Upper lobe of left lung (tissue), 4 donors: ENCODE results near the gene RRP7A.
"Not testable (repeated sequence)": the region's sequence is repeated elsewhere in the genome, so short reads cannot be mapped to it uniquely, and the experiment has no call there.

ENCODE experiments used
- POLR2A ChIP-seq, 4 donors: fragments of 450-650 bp; IDR thresholded peaks; one replicate each; pipeline ENCODE4 v1.5.1; 2016 to 2017; ENCODE audit warnings: antibody characterized with exemption in 4 of 4, mild to moderate bottlenecking in 2 of 4
- POLR2AphosphoS5 ChIP-seq, 2 donors: sonication (generic); formaldehyde crosslinking; IDR thresholded peaks; one replicate each; pipeline ENCODE4 v1.5.1; 2017; ENCODE audit warnings: antibody characterized with exemption in 2 of 2
- TF ChIP-seq, protein P1 (sequence below), 6 experiments: fragments of 450-650 bp in 4 of 6; fragments of 200-600 bp in 2 of 6; sonication (generic) in 2 of 6; IDR thresholded peaks; one replicate each; pipeline ENCODE4 v1.5.1; 2016 to 2019; ENCODE audit warnings: antibody characterized with exemption in 6 of 6

GRCh38 chr22:42552294-42552647 is 32.7 kb upstream of the RRP7A start:
- TF ChIP-seq, protein P1, sequence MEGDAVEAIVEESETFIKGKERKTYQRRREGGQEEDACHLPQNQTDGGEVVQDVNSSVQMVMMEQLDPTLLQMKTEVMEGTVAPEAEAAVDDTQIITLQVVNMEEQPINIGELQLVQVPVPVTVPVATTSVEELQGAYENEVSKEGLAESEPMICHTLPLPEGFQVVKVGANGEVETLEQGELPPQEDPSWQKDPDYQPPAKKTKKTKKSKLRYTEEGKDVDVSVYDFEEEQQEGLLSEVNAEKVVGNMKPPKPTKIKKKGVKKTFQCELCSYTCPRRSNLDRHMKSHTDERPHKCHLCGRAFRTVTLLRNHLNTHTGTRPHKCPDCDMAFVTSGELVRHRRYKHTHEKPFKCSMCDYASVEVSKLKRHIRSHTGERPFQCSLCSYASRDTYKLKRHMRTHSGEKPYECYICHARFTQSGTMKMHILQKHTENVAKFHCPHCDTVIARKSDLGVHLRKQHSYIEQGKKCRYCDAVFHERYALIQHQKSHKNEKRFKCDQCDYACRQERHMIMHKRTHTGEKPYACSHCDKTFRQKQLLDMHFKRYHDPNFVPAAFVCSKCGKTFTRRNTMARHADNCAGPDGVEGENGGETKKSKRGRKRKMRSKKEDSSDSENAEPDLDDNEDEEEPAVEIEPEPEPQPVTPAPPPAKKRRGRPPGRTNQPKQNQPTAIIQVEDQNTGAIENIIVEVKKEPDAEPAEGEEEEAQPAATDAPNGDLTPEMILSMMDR (IDR thresholded peaks at IDR 0.05): peak in 1 of 6 experiments; percentile 0
- not testable (repeated sequence) for TF ChIP-seq POLR2A, POLR2AphosphoS5 (IDR thresholded peaks at IDR 0.05)
